ENCODE measurements around the gene GCDH.

DNA sequence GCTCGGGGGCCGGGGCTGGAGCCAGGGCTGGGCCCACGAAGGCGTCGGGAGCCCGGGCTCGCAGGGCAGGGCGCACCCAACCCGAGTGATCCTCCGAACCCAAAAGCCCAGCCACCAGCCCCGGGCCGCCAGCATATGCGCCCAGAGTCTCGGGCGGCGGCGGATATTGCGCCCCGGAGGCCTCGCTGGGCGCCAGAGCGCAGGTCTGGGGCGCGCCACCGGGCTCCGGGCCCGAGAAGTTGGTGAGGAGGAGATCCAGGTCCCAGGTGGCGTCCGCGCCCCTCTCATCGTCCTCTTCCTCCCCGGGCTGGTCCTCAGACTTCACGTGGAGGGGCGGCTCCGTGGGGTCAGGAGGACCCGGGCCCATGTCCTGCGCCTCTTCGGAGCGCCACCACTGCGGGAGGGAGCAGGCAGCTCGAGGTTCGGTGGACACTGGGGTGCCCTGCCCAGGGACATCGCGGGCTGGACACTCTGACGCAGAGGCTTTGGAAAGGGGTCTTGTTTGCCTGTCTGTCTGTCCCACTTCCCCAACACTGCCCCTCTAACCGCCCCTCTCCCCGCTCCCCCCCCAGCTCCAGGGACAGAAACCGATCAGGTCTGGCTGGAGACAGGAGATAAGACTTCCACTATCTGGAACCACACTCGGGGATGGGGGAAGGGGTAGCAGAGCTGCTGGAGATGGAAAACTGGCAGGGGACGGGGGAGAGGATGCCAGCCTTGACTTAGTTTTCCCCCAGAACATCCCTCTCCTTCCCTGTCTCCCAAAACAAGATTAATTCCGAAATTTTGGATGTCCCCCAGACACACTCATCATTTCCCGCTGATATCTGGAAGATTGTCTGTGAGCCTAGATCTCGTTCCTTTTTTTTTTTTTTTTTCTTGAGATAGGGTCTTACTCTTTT is 5.0 kb upstream of the GCDH start:
- TF ChIP-seq CTCF (optimal IDR thresholded peaks at IDR 0.05 in 1 of 3, IDR thresholded peaks at IDR 0.05 in 1 of 3, conservative IDR thresholded peaks at IDR 0.05 in 1 of 3; ENCODE audit: extremely low read depth in 1 of 3, insufficient read depth in 2 of 3, low read length in 3 of 3) (no peak), EZH2 (IDR thresholded peaks at IDR 0.05; ENCODE audit: low read length) (no peak)
